Kidney epithelial cell (primary cell): ENCODE data around the gene CELSR2. TPM values are rescaled to one million over a fixed set of nuclear protein-coding genes. Genes with fewer than 3 reads are reported as not detected.
"Not testable (repeated sequence)": the region's sequence is repeated elsewhere in the genome, so short reads cannot be mapped to it uniquely, and the experiment has no call there.

ENCODE experiments used
- DNase-seq: peaks from one replicate; pipeline ENCODE4 v3.0.0-alpha.2; 2010; ENCODE audit warnings: low read depth
- H3K27me3 ChIP-seq: 2 replicates; pipeline ENCODE4 v1.6.0; 2011; ENCODE audit warnings: low read length; ENCODE audit not compliant: control insufficient read depth, insufficient read depth
- H3K36me3 ChIP-seq: 2 replicates; pipeline ENCODE4 v1.5.1; 2011; ENCODE audit warnings: low read length; ENCODE audit not compliant: control insufficient read depth, insufficient read depth
- H3K4me3 ChIP-seq: 2 replicates; pipeline ENCODE4 v1.5.1; 2011; ENCODE audit warnings: low read depth, mild to moderate bottlenecking, control low read depth, low read length
- CTCF ChIP-seq: IDR thresholded peaks from 2 replicates; pipeline ENCODE4 v1.5.1; 2011; ENCODE audit warnings: mild to moderate bottlenecking, moderate library complexity, low read length, control low read depth, inconsistent platforms; ENCODE audit not compliant: insufficient read depth, poor library complexity, severe bottlenecking
- total RNA-seq: library from RNA; depleted of rRNA; stranded (reverse); fragments of >200 nt; gene quantifications from 2 replicates; pipeline ENCODE4 v1.2.3, GENCODE V29; 2015

CELSR2 gene
- total RNA-seq, 1 donor from 2014 or later, result 18.1 TPM

GRCh38 chr1:109299558-109300343 is 50.4 kb downstream of the CELSR2 start:
- no peak for DNase-seq

GRCh38 chr1:109300650-109301151 is 51.4 kb downstream of the CELSR2 start:
- DNase-seq, result no peak
- no peak overlapping the region for H3K4me3 ChIP-seq
- no peaks in the 10 kb centered on the region for H3K36me3 ChIP-seq
- H3K27me3 ChIP-seq, result no peaks in the 10 kb centered on the region
- no peak for TF ChIP-seq CTCF

More at GRCh38 chr1:109299558-109300343, 50.4 kb downstream of the CELSR2 start:
- Histone ChIP-seq H3K27me3 (no peaks in the 10 kb centered on the region), H3K36me3 (no peaks in the 10 kb centered on the region), H3K4me3 (no peak overlapping the region)
- TF ChIP-seq CTCF, result no peak

DNA sequence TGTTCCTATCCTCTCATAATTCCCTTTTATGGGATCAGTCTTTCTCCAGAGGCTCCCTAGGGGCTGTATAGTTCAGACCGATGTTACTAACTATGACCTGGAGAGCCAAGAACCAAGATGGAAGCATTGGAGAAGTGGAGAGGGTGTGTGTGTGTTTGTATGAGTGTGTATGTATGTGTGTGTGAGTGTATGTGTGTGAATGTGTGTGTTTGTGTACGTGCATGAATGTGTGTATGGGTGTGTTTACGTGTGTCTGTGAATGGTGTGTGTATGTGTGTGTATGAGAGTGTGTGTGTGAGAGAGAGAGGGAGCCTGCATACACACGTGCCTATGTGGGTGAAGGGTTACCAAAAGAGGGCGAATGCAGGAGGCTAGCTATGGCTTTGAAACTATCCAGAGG is 52.5 kb downstream of the CELSR2 start:
- Histone ChIP-seq H3K36me3 (no peaks in the 10 kb centered on the region), H3K4me3 (no peak overlapping the region), H3K27me3 (no peaks in the 10 kb centered on the region)
- DNase-seq, result no peak
- no peak for TF ChIP-seq CTCF

DNA sequence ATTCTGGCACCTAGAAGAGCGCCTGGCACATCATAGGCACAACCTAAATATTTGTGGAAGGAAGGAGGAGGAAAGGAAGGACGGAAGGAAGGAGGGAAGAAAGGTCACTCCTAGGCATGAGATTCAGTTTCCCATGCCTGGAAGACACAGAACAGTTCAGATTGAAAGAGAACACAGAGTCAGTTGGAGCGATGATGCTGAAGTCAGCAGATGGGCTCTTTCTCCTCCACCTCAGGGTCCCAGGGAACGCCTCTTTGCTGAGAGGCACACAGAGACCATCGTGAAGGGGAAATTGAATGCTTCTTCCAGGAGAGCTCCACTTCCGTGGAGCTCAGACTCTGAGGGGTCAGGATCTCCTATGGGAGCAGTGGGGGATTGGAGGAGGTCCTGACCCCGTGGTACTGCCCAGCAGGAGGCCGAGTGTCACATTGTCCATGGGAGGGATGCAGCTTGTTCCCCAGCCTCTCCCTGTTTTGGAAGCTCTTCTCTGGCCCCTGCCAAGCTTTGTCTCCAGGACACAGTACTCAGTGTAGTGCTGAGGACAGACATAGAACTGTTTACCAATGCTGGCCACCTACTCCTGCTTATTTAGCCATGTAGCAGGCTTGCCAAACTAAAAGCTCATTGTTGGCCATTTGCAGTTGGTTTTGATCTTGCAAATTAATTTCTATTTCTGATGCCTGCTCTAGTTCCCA is 55.0 kb downstream of the CELSR2 start:
- DNase-seq, result no peak
- Histone ChIP-seq H3K36me3 (no peaks in the 10 kb centered on the region), H3K4me3 (no peak overlapping the region), H3K27me3 (no peaks in the 10 kb centered on the region)
- TF ChIP-seq CTCF, result no peak

GRCh38 chr1:109305991-109306390 is 56.7 kb downstream of the CELSR2 start:
- H3K36me3 ChIP-seq, DNase-seq, H3K4me3 ChIP-seq, H3K27me3 ChIP-seq: not testable (repeated sequence)

GRCh38 chr1:109306832-109307273 is 57.5 kb downstream of the CELSR2 start, which contains the start of gene MYBPHL:
Gene MYBPHL (minus strand): TSS chr1:109307011. CDS start chr1:109306991, 20 bp downstream.
- H3K4me3 ChIP-seq, result no peak within 1 kb of the TSS
- H3K36me3 ChIP-seq, result no peaks in the 10 kb centered on the region
- DNase-seq, result no peak
- no peak for TF ChIP-seq CTCF
- H3K27me3 ChIP-seq, result no peaks in the 10 kb centered on the region
